Suprapubic skin (tissue), 3 donors: ENCODE data around the gene MTF1.

Experiments
- POLR2A ChIP-seq, 2 donors: fragments of 450-650 bp; IDR thresholded peaks; one replicate each; pipeline ENCODE4 v1.6.1; 2017; ENCODE audit warnings: antibody characterized with exemption in 2 of 2, mild to moderate bottlenecking in 2 of 2, moderate library complexity in 2 of 2
- TF ChIP-seq, protein P1 (sequence below), 2 donors: fragments of 200-600 bp in 1 of 2; fragments of 450-650 bp in 1 of 2; sonication (generic) in 1 of 2; IDR thresholded peaks; one replicate each; pipeline ENCODE4 v1.5.1; 2016 to 2019; ENCODE audit warnings: antibody characterized with exemption in 2 of 2, mild to moderate bottlenecking in 1 of 2, moderate library complexity in 1 of 2

DNA sequence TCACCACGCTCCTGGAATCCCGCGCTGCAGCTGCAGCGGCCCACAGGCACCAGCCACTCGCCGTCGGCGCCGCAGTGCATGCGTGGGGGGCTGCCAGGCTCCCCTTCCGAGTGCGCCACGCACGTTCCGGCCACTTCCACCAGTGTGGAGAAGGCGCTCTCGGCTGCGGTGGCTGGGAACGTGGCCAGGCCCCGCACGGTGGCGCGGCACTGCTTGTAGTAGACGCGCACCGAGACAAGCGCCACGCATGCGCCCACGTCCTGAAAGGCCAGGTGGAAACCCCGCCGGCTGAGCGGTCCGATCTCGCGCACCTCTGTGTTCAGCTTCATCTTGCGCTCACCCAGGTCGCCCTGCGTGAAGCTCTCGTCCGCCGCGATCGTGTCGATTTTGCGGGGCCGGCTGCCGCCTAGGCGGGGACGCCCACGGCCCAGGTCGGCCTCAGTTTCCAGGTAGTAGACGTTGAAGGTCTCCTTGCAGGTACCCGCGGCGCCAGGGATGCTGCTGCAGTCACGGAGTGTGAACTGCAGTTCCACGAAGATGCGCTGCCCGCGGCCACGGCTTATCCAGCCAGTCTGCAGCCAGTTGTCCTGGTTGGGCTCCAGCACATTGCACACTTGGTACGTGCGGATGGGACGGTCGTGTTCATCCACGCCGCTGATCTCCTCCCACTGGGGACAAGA, 97.8 kb downstream of the MTF1 start:
- TF ChIP-seq POLR2A (IDR thresholded peaks at IDR 0.05) = no peak
- TF ChIP-seq, protein P1, sequence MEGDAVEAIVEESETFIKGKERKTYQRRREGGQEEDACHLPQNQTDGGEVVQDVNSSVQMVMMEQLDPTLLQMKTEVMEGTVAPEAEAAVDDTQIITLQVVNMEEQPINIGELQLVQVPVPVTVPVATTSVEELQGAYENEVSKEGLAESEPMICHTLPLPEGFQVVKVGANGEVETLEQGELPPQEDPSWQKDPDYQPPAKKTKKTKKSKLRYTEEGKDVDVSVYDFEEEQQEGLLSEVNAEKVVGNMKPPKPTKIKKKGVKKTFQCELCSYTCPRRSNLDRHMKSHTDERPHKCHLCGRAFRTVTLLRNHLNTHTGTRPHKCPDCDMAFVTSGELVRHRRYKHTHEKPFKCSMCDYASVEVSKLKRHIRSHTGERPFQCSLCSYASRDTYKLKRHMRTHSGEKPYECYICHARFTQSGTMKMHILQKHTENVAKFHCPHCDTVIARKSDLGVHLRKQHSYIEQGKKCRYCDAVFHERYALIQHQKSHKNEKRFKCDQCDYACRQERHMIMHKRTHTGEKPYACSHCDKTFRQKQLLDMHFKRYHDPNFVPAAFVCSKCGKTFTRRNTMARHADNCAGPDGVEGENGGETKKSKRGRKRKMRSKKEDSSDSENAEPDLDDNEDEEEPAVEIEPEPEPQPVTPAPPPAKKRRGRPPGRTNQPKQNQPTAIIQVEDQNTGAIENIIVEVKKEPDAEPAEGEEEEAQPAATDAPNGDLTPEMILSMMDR (IDR thresholded peaks at IDR 0.05) = no peak
